Measurements from ENCODE around the gene TMC1.
"Not testable (repeated sequence)": the region's sequence is repeated elsewhere in the genome, so short reads cannot be mapped to it uniquely, and the experiment has no call there.

The TMC1 gene

GRCh38 chr9:72827950-72828731 is 306.7 kb downstream of the TMC1 start:
- FAIRE-seq: no peak

- no peak for FAIRE-seq
These were observed 313.6 kb downstream of the TMC1 start for GRCh38 chr9:72834994-72835393.

- FAIRE-seq: no peak
These were observed 315.4 kb downstream of the TMC1 start for GRCh38 chr9:72836790-72837189.

GRCh38 chr9:72839085-72839484 is 317.7 kb downstream of the TMC1 start:
- no peak for FAIRE-seq

GRCh38 chr9:72843520-72844439 is 322.4 kb downstream of the TMC1 start:
- no peak for FAIRE-seq

- no peak for FAIRE-seq
These were observed 323.0 kb downstream of the TMC1 start for GRCh38 chr9:72844440-72844768.

GRCh38 chr9:72845052-72845451 is 323.6 kb downstream of the TMC1 start:
- FAIRE-seq: not testable (repeated sequence)

GRCh38 chr9:72850209-72850608 is 328.8 kb downstream of the TMC1 start:
- FAIRE-seq: not testable (repeated sequence)

- FAIRE-seq: no peak
These were observed 333.9 kb downstream of the TMC1 start for GRCh38 chr9:72855321-72855720.

- FAIRE-seq: no peak
These were observed 334.6 kb downstream of the TMC1 start for GRCh38 chr9:72855890-72856523.

GRCh38 chr9:72856972-72857623 is 335.7 kb downstream of the TMC1 start:
- FAIRE-seq: no peak

GRCh38 chr9:72857624-72857996 is 336.2 kb downstream of the TMC1 start:
- FAIRE-seq: no peak

GRCh38 chr9:72858089-72858912 is 336.9 kb downstream of the TMC1 start:
- FAIRE-seq: no peak

GRCh38 chr9:72862788-72863187 is 341.4 kb downstream of the TMC1 start:
- FAIRE-seq: not testable (repeated sequence)

- FAIRE-seq: no peak
These were observed 342.2 kb downstream of the TMC1 start for GRCh38 chr9:72863456-72864094.

- no peak for FAIRE-seq
These were observed 342.9 kb downstream of the TMC1 start for GRCh38 chr9:72864327-72864726.

GRCh38 chr9:72871685-72872084 is 350.3 kb downstream of the TMC1 start:
- FAIRE-seq: no peak

- FAIRE-seq: no peak
These were observed 351.3 kb downstream of the TMC1 start for GRCh38 chr9:72872718-72873117.

- no peak for FAIRE-seq
These were observed 352.0 kb downstream of the TMC1 start for GRCh38 chr9:72873456-72873855.

GRCh38 chr9:72874344-72874743 is 352.9 kb downstream of the TMC1 start:
- no peak for FAIRE-seq

GRCh38 chr9:72875221-72875620 is 353.8 kb downstream of the TMC1 start:
- no peak for FAIRE-seq

- no peak for FAIRE-seq
These were observed 359.4 kb downstream of the TMC1 start for GRCh38 chr9:72880821-72881220.
